Aorta (tissue), 5 donors: ENCODE results near the gene FCHSD2. TPM values are rescaled to one million over a fixed set of nuclear protein-coding genes. Genes with fewer than 3 reads are reported as not detected.
"Not testable (repeated sequence)": the region's sequence is repeated elsewhere in the genome, so short reads cannot be mapped to it uniquely, and the experiment has no call there.

Experiments
- ATAC-seq: fragments of 200-7000 bp; cut with Tn5 transposase; one replicate; pipeline ENCODE4 v1.9.1; 2022; ENCODE audit warnings: moderate library complexity; ENCODE audit not compliant: low FRiP score
- DNase-seq, 2 donors: peaks; one replicate each; pipeline ENCODE4 v3.0.0-alpha.2; 2020
- H3K27ac ChIP-seq, 2 donors: one replicate each; pipeline ENCODE4 v1.5.1; 2013; ENCODE audit warnings: low read length in 2 of 2, mild to moderate bottlenecking in 2 of 2, moderate library complexity in 2 of 2, control low read depth in 1 of 2, inconsistent platforms in 1 of 2, low read depth in 1 of 2
- H3K27me3 ChIP-seq, 2 donors: one replicate each; pipeline ENCODE4 v1.6.1; 2013; ENCODE audit warnings: control low read depth in 1 of 2, low read length in 1 of 2, mild to moderate bottlenecking in 1 of 2, moderate library complexity in 1 of 2; ENCODE audit not compliant: insufficient read depth in 2 of 2, control insufficient read depth in 1 of 2
- H3K36me3 ChIP-seq, 2 donors: one replicate each; pipeline ENCODE4 v1.6.1; 2013; ENCODE audit warnings: control low read depth in 1 of 2, low read length in 1 of 2, mild to moderate bottlenecking in 1 of 2; ENCODE audit not compliant: insufficient read depth in 2 of 2, control insufficient read depth in 1 of 2
- H3K4me1 ChIP-seq, 2 donors: one replicate each; pipeline ENCODE4 v1.6.1; 2013; ENCODE audit warnings: low read length in 2 of 2, control low read depth in 1 of 2, mild to moderate bottlenecking in 1 of 2, moderate library complexity in 1 of 2; ENCODE audit not compliant: insufficient read depth in 2 of 2, control insufficient read depth in 1 of 2
- H3K4me3 ChIP-seq, 2 donors: one replicate each; pipeline ENCODE4 v1.5.1; 2013; ENCODE audit warnings: low read length in 2 of 2, control low read depth in 1 of 2, mild to moderate bottlenecking in 1 of 2
- H3K9me3 ChIP-seq: one replicate; pipeline ENCODE4 v1.6.1; 2013; ENCODE audit warnings: mild to moderate bottlenecking, low read length; ENCODE audit not compliant: control insufficient read depth
- WGBS, 2 donors: extraction: QIAGEN DNeasy Blood & Tissue Kit; methylation state at CpG; one replicate each; pipeline ENCODE4 v1.1.7; 2013; 5-methylcytosine and 5-hydroxymethylcytosine counted together
- intact Hi-C, 2 donors: fragments of 100-400 bp; cut with DNase I; formaldehyde crosslinking; loops; one replicate each; pipeline versions ENCODE4 v1.14.2 to v1.15.0; 2022
- polyA plus RNA-seq, 2 donors: library from polyadenylated mRNA; stranded (reverse); fragments of 200-250 nt; gene quantifications; one replicate each; pipeline ENCODE4 v1.2.3, GENCODE V29; 2013
- total RNA-seq, 2 donors: library from RNA; stranded (reverse); fragmentation: NEBNext Ultra II Directional; extraction: Animal tissue kit (Norgen Biotek cat#: 25700); gene quantifications; one replicate each; pipeline ENCODE4 v1.2.1, GENCODE V29; 2021
- donor health status: healthy with polysubstance abuse.
- donor health status: Bipolar disorder and iron deficiency.
- donor health status: DM: no; HTN: no; CAD: no.
- donor health status: DM: no; HTN: no; CAD: no.
- donor health status: DM: yes; HTN: yes; CAD: no.

Gene FCHSD2
- total and polyA plus RNA-seq, 4 donors, result 34.4 to 107 (median 62.2) TPM

GRCh38 chr11:72869831-72870230 lies 272.3 kb downstream of the FCHSD2 start:
- Histone ChIP-seq H3K36me3 (peaks cover 0 to 4% of the 10 kb centered on the region in 2 donors), H3K27me3 (no peaks in the 10 kb centered on the region), H3K4me3 (no peak overlapping the region), H3K4me1 (peaks cover 0 to 4% of the 10 kb centered on the region in 2 donors), H3K27ac (no peak overlapping the region), H3K9me3 (no peaks in the 10 kb centered on the region)
- WGBS, 2 donors, result 34 to 51% methylated on average over 4 of the region's 4 CpGs
- no peak for DNase-seq
- ATAC-seq, result no peak
- intact Hi-C loops, result no loop called here

DNA sequence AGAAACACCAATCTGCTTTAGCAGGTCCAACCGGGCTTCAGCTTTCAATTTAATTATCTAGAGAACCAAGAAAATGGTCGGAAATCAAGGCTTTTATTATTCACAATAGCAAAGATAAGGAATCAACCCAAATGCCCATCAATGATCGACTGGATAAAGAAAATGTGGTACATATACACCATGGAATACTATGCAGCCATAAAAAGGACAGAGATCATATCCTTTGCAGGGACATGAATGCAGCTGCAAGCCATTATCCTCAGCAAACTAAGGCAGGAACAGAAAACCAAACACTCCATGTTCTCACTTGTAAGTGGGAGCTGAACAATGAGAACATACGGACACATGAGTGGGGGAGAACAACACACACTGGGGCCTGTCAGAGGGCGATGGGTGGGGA lies 274.1 kb downstream of the FCHSD2 start:
- Histone ChIP-seq H3K27ac (no peak overlapping the region), H3K4me1 (peaks cover 0 to 7% of the 10 kb centered on the region in 2 donors), H3K4me3 (no peak overlapping the region), H3K27me3 (no peaks in the 10 kb centered on the region), H3K36me3 (peaks cover 0 to 4% of the 10 kb centered on the region in 2 donors), H3K9me3 (no peaks in the 10 kb centered on the region)
- intact Hi-C loops, result no loop called here
- DNase-seq (no peak), ATAC-seq (no peak)
- WGBS, 2 donors, result 97 to 98% methylated on average over 5 of the region's 5 CpGs

DNA sequence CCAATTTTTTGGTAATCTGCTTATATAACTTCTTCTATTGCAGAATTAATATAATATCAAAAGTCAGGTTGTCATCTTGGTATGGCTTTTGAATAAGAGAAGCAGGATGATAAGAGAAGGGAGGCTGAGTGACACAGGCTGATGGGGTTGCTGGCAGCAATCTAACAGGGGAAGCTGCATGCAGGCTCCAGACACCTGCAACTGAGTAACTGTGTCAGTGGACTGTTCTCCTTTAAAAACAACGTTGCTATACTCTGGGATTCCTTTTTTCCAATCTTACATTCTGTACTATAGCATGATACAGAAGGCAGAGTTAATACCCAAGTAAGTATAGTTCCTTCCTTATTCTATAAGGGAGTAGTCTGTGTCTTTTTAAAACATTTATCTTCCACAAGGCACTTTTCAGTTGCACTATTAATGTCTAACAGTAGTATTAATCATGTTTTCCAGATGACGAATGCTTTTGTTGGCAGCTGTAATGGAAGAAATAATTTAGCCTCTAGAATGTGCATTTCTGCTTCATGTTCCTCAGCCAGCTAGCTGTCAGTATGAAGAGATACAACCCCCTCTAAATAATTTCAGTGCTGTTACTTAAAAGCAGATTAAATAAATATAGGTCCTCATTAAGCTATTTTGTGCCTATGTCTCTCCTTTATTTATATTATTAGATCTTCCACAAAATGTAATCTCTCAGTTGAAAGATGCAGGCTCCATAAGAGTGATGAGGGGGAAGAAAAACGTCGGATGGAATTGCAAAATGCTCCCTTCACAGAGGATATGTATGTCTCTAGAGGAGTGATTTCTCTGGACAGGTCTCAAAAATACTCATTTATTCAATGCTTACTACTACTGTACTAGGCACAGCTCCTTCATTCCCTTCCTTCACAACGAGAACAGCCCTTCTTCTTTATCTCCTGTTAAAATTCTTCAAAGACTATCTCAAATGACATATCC lies 277.1 kb downstream of the FCHSD2 start:
- WGBS, 2 donors, result 4 to 7% methylated on average over 5 of the region's 5 CpGs
- Histone ChIP-seq H3K27ac (peak overlapping the region; percentile 89 to 90), H3K27me3 (no peaks in the 10 kb centered on the region), H3K36me3 (peaks cover 0 to 4% of the 10 kb centered on the region in 2 donors), H3K4me1 (peaks cover 0 to 5% of the 10 kb centered on the region in 2 donors), H3K9me3 (no peaks in the 10 kb centered on the region), H3K4me3 (peak overlapping the region in 1 of 2 donors; percentile 26)
- intact Hi-C loops, result no loop called here
- ATAC-seq (peak; percentile 81), DNase-seq (no peak)

DNA sequence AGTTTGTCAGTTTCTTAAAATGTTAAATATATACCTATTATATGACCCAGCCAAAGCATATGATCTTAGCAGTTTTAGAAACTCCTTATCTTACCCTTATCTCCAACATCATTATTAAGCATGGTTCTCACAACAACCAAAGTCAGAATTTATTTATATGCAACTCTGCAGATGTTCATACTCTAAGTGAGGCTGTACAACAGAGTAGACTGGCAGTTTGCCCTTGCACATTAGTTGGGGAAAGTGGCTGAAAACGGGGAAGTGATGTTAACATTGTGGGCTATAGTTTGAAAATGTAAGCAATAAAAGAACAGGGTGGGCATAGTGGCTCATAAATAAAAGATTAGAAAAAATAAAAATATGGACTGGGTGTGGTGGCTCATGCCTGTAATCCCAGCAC lies 278.2 kb downstream of the FCHSD2 start:
- H3K4me3 ChIP-seq, result no peak overlapping the region
- no peaks in the 10 kb centered on the region for H3K27me3 ChIP-seq
- ATAC-seq (no peak), DNase-seq (no peak)
- WGBS, 2 donors, result 18 to 32% methylated on average over 1 of the region's 1 CpG
- H3K27ac ChIP-seq, result peak overlapping the region in 1 of 2 donors; percentile 95
- H3K4me1 ChIP-seq, result peaks cover 0 to 5% of the 10 kb centered on the region in 2 donors
- H3K9me3 ChIP-seq, result no peaks in the 10 kb centered on the region
- peaks cover 0 to 4% of the 10 kb centered on the region in 2 donors for H3K36me3 ChIP-seq
- intact Hi-C loops, result no loop called here

- Histone ChIP-seq H3K27me3 (no peaks in the 10 kb centered on the region), H3K4me1 (peaks cover 0 to 8% of the 10 kb centered on the region in 2 donors), H3K36me3 (peaks cover 0 to 4% of the 10 kb centered on the region in 2 donors), H3K4me3 (no peak overlapping the region), H3K27ac (peak overlapping the region; percentile 36 to 78), H3K9me3 (no peaks in the 10 kb centered on the region)
- intact Hi-C loops, result no loop called here
- ATAC-seq, result no peak
- DNase-seq, result no peak
- WGBS, 2 donors, result 88 to 90% methylated on average over 1 of the region's 1 CpG
Measured at GRCh38 chr11:72863091-72863490, 279.0 kb downstream of the FCHSD2 start.

DNA sequence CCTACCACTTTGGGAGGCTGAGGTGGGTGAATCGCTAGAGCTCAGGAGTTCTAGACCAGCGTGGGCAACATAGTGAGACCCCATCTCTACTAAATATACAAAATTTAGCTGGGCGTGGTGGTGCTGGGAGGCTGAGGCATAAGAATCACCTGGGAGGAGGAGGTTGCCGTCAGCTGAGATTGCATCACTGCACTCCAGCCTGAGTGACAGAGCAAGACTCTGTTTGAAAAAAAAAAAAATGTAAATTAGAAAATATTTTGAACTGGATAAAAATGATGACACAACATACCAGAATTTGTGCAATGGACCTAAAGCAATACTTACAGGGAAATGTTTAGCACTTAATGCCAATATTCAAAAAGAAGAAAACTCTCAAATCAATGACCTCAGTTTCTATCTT lies 281.5 kb downstream of the FCHSD2 start:
- Histone ChIP-seq H3K4me3 (no peak overlapping the region), H3K27me3 (no peaks in the 10 kb centered on the region), H3K36me3 (no peaks in the 10 kb centered on the region), H3K9me3 (no peaks in the 10 kb centered on the region), H3K4me1 (peaks cover 0 to 7% of the 10 kb centered on the region in 2 donors), H3K27ac (peak overlapping the region in 1 of 2 donors; percentile 63)
- ATAC-seq, result no peak
- intact Hi-C loops, result no loop called here
- no peak for DNase-seq
- 97 to 100% methylated on average over 4 of the region's 4 CpGs for WGBS, 2 donors

GRCh38 chr11:72860010-72860409 lies 282.1 kb downstream of the FCHSD2 start:
- Histone ChIP-seq H3K9me3 (no peaks in the 10 kb centered on the region), H3K4me3 (no peak overlapping the region), H3K4me1 (peaks cover 0 to 6% of the 10 kb centered on the region in 2 donors), H3K36me3 (no peaks in the 10 kb centered on the region), H3K27ac (peak overlapping the region; percentile 52 to 88), H3K27me3 (no peaks in the 10 kb centered on the region)
- DNase-seq (no peak), ATAC-seq (no peak)
- 85 to 92% methylated on average over 4 of the region's 4 CpGs for WGBS, 2 donors
- intact Hi-C loops, result no loop called here

GRCh38 chr11:72859126-72859525 lies 283.0 kb downstream of the FCHSD2 start:
- no peak for ATAC-seq
- Histone ChIP-seq H3K4me1 (peaks cover 0 to 3% of the 10 kb centered on the region in 2 donors), H3K9me3 (no peaks in the 10 kb centered on the region), H3K27me3 (no peaks in the 10 kb centered on the region), H3K36me3 (no peaks in the 10 kb centered on the region), H3K4me3 (no peak overlapping the region), H3K27ac (peak overlapping the region in 1 of 2 donors; percentile 71)
- DNase-seq, result no peak
- 74 to 81% methylated on average over 3 of the region's 3 CpGs for whole genome bisulfite sequencing, 2 donors
- intact Hi-C loops, result no loop called here

- DNase-seq, H3K4me3 ChIP-seq, intact Hi-C loops, H3K4me1 ChIP-seq, H3K27me3 ChIP-seq, H3K9me3 ChIP-seq, H3K36me3 ChIP-seq, H3K27ac ChIP-seq, ATAC-seq: not testable (repeated sequence)
- WGBS, 2 donors, result 98 to 100% methylated on average over 2 of the region's 2 CpGs
Measured at GRCh38 chr11:72858267-72858666, 283.9 kb downstream of the FCHSD2 start.
